Limb (tissue), 2 donors: ENCODE data around the gene PPEF2.

ENCODE experiments used
- DNase-seq, 2 donors: peaks; one replicate each; pipeline ENCODE4 v3.0.0-alpha.2; 2016; ENCODE audit errors: extremely low spot score in 2 of 2

Gene PPEF2

DNA sequence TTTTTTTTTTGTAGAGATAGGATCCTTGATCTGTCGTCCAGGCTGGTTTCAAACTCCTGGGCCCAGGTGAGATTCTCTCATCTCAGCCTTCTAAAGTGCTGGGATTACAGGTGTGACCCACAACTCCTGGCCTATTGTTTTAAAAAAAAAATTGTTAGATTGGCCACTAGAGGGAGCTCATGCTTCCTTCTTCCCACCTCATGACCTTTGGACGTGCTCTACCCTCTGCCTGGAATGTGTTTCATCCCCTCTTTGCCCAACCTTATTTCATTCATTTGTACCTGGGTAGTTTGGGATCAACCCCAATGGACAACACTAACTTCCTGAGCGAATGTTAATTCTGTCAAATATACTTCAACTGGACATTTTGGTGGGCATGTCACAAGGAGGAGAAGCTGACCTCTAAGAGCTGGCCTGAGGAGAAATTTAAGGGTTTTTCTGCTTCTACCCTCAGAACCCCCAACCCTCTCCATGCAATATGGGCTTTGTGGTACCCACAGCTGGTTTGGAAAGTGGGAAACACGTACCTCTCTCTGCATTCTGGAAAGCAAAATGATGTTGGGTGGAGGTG, 6.4 kb downstream of the PPEF2 start:
- no peak for DNase-seq

DNA sequence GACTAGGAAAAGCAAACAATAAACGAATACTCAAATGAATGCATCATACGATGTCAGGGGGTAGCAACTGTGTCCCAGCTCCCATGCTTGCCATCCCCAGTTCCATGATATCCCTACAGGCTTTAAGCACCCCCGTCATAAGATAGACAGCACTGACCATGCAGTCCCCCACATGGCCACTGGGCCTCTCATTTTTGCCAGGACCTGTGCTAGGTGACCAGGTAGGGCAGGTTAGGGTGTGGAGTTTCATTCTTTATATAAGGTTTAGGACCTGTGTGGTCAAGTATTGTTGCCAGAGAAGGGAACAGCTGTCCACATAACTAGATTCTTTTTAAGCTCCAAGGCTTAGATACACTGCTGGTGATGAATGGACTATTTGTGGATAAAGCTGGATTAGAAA, 9.7 kb downstream of the PPEF2 start:
- no peak for DNase-seq

DNA sequence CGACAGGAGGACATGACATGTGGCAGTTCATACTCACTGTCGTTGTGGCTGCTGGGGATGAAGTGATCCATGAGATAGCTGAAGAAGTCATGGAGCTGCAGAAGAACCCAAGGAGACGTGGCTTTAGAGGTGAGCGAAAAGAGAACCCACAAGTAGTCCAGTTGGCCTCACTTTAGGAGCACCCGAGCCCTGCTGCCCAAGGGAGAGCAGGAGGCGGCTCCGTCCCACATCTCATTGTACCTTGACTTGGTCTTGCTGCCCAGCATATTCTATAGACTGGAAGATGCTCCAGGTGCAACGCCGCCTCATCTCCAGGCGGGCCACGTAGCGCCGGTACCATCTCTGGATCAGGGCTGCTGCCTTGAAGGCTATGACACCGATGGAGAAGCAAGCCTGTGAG, 10.6 kb downstream of the PPEF2 start:
- DNase-seq: no peak

DNA sequence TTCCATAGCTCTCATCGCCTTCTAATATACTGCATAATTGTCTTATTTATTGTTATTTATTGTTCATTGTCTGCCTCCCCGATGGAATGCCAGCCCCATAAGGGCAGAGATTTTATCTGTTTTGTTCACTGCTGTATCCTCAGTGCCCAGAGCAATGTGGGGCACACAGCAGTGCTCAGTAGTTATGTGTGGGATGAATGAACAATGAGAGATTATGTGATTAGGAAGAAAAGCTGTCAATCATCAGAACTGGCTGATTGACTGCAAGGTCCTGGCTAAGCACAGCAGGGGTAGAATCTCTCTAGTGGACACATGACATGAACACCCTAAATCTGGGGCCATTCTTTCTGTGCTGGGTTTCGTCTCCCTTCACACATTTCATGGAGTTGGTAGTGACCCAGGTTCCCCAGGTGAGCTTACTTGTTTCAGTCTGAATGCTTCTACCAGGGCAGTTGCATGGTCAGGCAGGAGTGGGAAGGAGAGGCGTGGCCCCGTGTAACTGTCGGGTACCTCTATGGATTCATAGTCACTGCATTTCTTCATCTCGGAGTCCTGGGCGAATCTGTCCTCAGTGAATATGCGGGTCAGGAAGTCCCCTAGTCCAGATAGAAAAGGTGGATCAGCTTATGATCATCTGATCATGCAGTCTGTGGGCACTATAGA, 12.6 kb downstream of the PPEF2 start:
- no peak for DNase-seq

DNA sequence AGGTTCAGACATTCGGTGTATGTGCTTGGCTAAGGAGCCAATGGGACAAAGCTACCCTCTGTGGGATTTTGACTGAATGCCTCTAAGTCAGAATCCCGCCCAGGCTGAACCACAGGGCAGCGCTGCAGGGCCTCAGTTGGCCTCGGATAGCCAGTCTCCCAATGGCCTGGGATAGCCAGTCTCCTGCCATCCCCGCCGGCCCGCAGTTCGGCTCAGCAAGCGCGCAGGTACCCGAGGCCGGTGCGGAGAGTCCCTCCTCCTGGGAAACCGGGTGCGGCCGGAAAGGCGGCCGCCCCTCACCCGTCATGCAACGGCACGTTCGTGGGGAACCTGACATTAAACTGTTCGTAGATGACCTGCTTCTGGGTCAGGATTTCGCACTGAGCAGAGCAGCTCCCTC, 16.1 kb downstream of the PPEF2 start:
- DNase-seq: no peak

DNA sequence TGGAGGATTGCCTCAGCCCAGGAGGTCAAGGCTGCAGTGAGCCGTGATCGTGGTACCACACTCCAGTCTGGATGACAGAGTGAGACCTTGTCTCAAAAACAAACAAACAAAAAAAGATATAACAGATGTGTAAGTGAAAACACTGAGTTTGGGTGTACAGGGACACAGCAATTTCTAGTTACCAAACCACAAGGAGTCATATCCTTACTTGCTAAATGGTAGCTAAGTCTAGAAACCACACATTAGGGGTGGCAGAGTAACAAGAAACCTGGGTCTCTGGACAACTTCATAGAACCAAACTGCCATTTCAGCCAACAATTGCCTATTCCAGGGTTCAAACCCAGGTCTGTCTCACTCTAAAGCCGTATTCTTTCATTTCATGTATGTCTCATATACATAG, 20.8 kb downstream of the PPEF2 start:
- DNase-seq: no peak

DNA sequence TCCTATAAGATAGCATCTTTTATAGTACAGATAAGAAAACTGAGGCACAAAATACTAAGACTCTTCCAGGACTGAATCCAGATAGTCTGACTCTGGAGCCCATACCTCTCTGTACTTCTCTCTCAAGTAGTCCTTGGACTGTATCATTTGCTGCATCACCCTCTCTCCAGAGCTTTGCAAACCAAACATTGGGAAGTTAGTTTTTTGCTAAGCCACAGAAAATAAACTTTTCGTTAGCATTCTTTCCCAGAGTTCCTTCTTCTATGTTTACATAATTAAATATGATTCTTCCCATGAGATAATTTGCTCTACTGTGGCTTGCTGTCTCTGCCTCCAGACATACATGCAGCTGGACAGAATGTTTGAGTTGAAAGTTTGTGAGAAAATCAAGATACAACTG, 22.0 kb downstream of the PPEF2 start:
- no peak for DNase-seq

DNA sequence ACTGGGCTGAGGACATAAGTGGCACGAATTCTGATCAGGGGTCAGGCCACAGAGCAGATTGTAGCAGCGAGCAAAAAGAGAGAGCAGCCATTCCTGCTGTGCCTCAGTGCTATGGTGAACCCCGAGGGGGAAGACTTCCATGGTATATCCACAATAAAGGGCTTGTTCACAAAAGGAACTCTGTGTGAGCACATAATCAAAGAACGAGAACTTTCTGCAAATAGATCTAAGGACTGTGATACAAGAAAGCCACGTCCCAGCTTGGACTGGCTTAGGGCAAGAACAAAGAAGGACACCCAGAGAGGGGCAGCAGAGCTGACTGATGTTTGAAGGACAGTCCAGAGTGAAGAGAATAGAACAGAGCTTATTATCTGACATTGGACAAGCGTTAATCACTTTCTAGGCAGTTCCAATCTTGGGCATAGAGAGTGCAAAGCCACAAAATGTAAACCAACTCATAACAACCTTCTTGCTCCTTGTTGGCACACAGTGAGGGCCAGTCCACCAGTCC, 24.0 kb downstream of the PPEF2 start:
- no peak for DNase-seq

DNA sequence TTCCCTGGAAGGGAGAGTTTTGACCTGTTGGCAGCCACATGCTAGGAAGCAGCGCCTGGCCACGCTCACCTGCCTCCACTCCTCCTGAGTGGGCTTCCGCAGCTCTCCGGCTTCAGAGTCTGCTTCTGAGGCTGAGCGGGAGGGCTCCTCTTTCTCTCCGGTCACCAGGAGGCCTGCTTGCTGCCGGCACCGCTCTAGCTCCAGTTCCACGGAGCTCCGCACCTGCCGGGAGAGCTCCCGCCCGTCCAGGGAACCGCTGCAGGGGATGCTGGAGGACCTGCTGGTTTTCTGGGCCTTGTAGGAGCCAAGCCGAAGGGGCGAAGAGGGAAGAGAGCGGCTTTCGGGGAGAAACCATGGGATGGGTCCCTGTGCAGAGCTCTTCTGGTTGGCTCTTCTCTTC, 26.0 kb downstream of the PPEF2 start:
- no peak for DNase-seq

DNA sequence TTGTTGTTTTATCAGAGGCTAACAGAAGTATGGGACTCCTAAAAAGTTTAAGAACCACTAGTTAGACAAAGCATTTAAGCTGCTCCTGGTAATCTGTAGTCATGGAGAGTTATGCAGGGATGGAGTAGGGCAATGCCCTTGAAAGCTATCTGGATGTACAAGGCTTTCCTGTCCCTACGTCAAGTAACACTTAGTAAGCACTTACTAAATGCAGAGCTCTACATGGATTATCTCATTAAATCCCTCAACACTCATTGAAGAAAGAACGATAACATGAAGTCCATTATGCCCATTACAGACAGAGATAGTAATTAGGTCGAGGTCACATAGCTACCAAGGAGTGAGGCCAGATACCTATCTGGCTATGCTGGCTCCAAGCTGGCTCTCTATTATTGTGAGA, 33.2 kb downstream of the PPEF2 start:
- DNase-seq: no peak

DNA sequence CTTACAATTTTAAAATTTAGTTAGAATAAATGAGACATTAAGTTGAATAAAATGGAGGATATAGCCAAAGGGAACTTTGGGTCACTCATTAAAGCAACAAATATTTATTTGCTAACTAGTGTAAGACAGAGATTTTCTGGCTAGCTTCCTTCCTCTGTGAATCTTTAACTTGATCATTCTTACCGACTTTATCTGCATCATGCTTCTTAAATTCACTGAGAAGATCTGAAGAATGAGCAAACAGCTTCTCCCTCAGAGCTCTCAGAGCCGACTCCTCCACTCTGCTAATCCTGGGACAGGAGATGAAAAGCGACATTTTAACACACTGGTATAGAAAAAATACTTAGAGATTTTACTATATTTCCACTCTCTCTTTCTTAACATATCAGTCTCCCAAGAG, 35.1 kb downstream of the PPEF2 start:
- DNase-seq: no peak

DNA sequence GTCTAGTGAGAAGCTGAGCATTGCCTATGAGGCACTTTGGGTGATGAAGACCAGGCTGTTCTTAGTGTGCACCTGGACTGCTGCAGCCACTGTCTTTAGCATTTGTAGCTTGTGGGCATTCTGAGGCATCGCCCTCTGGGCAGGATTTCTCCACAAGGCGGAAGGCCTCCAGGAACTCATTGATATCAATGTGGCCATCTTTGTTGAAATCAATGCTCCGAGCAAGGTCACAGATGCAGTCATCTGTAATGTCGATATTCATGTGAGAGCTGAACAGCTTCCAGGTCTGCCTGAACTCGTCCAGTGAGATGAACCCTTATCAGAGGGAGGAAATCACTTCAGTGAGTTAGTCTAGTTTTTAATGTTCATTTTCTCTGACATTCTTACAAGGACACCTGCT, 41.6 kb downstream of the PPEF2 start:
- DNase-seq: no peak

DNA sequence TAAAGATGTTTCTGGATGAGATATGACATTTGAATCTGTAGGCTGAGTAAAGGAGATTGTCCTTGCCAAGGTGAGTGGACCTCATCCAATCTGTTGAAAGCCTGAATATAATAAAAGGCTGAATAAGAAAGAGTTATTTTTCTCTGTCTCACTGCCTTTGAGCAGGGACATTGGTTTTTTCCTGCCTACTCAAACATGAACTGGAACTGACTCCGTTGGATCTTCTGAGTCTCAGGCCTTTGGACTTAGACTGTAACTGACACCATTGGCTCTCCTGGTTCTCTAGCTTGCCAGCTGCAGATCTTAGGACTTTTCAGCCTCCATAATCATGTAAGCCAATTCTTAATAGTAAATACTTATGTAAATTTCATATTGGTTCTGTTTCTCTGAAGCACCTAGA, 43.5 kb downstream of the PPEF2 start:
- DNase-seq: no peak

DNA sequence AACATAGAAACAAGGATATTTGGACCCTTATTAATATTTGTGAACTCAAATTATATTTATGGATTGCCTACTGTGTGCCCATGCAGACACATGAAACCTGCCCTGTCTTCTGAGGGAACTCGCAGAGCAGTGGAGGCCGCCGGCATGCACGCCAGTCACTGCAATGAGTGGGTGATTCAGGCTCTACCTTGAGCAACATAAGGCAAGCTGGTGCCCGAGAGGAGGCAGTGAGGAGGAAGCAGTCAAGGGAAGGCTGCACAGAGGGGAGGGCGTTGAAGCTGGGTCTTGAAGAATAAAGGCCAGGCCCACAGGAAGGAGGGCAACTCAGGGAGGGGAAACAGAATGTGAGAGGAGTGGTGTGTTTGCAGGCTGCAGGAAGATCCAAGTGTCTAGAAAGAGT, 52.8 kb downstream of the PPEF2 start:
- no peak for DNase-seq

DNA sequence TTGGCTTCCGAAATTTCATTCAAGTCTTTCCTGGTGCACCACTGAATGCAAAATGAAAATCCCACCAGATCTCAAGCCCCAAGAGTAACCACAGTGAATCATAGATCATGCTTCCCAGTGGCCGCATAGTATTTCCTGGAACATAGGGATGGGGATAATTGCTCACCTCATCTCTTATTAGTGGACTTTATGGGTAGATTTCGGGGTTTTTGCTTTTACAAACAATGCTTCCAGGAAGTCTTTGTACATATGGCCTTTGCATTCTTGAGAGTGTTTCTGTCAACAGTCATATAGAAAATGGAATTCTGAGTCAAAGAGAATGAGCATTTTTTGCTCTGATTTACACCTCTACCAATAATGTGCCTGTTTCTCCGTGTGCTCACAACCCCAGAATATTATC, 53.4 kb downstream of the PPEF2 start:
- DNase-seq: no peak

DNA sequence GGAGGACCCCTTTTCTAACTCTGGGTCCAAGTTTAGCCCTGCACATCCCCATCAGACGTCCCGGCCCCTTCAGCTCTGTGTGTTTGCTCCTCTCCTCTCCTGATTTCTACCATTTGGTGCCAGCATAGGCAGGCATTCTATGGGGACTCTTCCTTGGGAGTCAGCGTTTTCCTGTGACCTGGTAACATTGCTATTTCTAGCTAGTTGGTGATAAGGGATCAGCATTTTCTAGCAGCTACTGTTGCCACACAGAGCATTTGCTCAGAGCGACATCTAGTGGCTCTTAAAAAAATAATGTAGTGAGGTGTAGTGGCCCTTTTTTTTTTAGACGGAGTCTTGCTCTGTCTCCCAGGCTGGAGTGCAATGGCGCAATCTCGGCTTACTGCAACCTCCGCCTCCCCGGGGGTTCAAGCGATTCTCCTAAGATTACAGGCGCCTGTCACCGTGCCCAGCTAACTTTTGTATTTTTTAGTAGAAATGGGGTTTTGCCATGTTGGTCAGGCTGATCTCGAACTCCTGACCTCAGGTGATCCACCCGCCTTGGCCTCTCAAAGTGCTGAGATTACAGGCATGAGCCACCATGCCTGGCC, 54.0 kb downstream of the PPEF2 start:
- DNase-seq: peak; percentile 29 to 64

DNA sequence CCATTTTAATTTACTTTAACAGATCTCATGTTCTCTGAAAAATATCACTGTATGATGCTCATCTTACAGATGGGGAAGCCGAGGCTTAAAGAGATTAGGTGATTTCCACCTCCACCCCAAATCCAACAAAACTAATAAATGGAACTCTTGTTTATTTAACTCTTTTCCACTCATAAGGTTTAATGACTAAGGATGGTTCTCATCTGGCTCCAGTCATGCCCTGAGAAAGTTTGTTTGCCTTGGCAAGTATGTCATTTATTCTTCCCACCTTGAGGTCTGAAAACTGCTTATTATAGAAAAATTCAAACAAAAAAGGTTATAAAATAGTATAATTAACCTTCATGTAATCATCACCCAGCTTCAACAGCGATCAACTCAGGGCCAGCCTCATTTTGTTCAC, 56.3 kb downstream of the PPEF2 start:
- DNase-seq: no peak

DNA sequence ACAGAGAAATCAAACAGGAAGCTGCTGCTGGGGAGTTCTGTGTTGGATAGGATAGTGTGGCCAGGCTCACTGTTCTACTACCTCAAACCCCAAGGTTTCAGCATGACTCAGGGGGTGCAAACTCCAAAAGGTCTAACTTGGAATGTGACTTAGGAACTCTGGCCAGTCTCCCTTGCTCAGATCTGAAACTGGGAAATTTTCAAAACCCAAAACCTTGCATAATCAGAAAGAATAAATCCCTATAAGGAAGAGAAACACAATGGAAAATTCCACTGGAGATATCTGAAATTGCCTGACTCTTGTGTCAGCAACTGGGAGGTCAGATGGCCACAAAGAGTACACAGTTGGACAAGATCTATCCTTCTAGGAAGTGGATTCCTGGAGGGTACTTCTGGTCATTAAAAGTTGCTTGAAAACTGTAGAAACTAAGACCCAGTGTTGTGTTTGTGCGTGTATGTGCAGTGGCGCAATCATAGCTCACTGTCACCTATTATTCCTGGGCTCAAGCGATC, 58.0 kb downstream of the PPEF2 start:
- no peak for DNase-seq

DNA sequence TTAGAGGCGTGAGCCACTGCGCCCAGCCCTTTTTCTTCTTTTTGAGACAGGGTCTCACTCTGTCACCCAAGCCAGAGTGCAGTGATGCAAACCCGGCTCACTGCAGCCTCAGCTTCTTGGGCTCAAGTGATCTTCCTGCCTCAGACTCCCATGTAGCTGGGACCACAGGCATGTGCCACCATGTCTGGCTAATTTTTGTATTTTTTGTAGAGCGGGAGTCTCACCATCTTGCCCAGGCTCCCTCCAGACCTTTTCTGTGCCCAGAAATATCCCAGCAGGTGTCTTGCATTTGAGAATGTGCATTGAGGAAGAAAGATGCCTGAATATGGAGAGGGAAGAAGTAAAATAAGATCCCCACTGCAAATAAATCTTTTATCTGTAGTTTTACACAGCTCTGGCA, 58.7 kb downstream of the PPEF2 start:
- no peak for DNase-seq

DNA sequence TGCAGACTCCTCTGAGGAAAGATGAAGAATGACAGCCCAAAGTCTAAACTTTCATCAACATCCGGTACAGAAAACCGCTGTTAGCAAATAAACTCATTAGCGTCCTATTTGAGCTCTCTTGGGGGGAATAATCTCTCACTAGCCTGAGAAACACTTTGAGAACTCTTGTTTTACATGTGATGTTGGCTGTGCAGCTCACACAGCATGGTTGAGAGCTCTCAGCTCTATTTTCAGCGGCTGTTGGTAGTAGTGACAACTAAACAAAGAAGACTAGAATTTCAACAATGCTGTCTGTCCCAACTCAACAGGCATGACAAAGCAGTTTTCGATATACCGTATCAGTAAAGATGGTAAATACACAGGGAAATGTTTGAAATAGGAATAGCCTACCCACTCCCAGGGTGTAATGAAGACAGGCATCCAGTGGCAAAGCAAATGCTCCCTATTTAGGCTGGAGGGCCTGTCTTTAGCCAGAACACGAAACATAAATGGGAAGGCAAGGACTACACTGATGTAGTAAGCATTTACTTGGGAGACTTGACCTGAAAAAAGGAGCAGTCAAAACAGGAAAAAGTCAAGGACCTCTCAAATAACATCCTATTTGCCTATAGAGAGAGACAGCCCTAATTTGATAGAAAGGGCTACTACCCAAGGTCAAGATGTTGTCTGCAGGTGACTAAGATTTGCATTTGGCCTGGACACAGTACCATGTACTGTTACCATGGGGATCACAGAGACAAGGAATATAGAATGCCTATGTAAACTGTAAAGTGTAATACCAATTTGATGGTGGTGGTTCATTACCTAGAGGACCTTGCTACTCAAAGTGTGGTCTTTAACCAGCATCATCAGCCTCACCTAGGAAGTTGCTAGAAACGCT, 60.4 kb downstream of the PPEF2 start:
- DNase-seq: no peak

DNA sequence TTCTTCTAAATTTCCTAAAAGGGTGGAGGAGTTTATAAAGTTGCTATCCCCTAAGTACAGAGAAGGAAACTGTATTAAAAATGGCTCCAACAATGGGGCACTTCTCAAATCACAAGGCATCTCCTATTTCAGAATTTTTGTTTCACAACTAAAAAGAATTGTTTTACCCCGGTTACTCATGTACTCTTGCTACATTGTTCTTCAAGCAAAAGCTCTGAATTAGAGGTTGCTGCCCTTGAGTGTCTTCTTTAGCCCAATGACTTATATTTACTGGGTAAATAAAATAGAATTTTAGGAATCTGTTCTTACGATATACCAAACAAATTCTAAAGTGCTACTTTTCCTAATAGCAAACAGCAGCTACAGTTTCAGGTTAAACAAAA, 67.5 kb downstream of the PPEF2 start:
- DNase-seq: no peak
